ENCODE results near the gene IGSF21. TPM values are rescaled to one million over a fixed set of nuclear protein-coding genes. Genes with fewer than 3 reads are reported as not detected.

Gene IGSF21
- total RNA-seq, 4 donors from 2014 or later, result 1.2 to 19.1 (median 1.9) TPM; not detected in 1

DNA sequence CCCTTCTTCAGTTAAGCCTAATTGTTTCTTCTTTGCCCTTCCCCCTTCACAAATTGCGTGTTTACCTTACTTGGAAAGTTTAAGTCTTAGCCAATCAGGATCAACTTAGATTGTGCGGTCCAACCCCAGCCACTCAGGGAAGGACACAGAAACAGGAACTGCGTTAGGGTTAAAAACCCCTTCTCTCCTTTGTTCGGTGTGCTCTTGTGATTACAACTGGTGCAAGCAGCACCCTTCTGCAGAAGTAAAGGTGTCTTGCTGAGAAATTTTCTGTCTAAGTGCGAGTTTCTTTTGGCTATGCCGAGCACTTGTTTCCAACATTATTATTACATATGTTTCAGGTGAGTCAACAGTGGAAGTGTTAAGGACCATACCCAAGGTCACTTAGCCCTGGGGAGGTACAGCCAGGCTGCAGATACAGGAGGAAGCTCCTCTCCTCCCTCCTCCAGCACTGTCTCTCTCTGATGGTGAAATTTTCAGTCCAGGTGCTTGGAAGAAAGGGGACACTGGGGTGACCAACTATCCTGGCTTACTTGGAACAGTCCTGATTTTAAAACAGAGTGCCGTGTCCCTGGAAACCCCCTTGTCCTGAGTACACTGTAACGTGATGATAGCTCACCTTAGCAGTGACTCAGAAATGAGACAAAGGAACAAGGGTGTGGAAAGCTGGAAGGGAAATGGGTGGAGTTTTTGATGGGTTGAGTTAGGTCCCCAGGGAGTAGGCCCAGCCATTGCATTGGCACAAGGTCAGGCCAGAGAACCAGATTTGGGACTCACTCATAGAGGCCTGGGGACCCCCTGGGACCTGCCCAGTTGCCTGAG is 304.4 kb downstream of the IGSF21 start:
- intact Hi-C loops (cut with DNase I; ENCODE audit: low total_unique reads), result no loop called here
- H3K27ac ChIP-seq, result no peak overlapping the region
- no peaks in the 10 kb centered on the region for H3K36me3 ChIP-seq
- H3K9me3 ChIP-seq, result no peaks in the 10 kb centered on the region
- no peak for DNase-seq
- no peak for TF ChIP-seq POLR2A (IDR thresholded peaks at IDR 0.05)
- TF ChIP-seq, protein P1, sequence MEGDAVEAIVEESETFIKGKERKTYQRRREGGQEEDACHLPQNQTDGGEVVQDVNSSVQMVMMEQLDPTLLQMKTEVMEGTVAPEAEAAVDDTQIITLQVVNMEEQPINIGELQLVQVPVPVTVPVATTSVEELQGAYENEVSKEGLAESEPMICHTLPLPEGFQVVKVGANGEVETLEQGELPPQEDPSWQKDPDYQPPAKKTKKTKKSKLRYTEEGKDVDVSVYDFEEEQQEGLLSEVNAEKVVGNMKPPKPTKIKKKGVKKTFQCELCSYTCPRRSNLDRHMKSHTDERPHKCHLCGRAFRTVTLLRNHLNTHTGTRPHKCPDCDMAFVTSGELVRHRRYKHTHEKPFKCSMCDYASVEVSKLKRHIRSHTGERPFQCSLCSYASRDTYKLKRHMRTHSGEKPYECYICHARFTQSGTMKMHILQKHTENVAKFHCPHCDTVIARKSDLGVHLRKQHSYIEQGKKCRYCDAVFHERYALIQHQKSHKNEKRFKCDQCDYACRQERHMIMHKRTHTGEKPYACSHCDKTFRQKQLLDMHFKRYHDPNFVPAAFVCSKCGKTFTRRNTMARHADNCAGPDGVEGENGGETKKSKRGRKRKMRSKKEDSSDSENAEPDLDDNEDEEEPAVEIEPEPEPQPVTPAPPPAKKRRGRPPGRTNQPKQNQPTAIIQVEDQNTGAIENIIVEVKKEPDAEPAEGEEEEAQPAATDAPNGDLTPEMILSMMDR (IDR thresholded peaks at IDR 0.05), result no peak
- H3K4me3 ChIP-seq, result no peak overlapping the region
- no peaks in the 10 kb centered on the region for H3K4me1 ChIP-seq
- no peaks in the 10 kb centered on the region for H3K27me3 ChIP-seq

DNA sequence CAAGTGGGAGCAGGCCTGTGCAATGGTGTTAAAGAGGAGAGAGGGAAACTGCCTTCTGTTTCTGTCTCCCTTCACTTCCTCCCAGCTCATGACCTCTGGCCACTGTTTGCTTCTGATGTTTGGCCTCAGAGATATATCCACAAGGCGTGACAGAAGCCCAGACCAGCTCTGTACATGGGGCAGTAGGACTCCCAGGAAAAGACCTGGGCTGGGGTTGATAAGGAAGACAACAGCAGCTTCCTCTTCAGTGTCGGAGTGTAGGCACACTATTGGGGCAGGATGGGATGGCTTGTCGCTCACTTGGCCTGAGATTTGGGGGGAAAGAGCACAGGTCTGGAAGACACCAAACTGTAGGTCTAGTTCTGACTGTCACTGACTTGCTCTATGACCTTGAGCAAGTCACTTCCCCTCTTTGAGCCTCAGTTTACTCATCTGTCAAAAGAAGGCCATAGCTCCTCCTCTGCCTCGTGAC is 305.3 kb downstream of the IGSF21 start:
- Histone ChIP-seq H3K4me1 (no peaks in the 10 kb centered on the region), H3K27me3 (no peaks in the 10 kb centered on the region), H3K4me3 (no peak overlapping the region), H3K27ac (no peak overlapping the region), H3K36me3 (no peaks in the 10 kb centered on the region), H3K9me3 (no peaks in the 10 kb centered on the region)
- intact Hi-C loops (cut with DNase I; ENCODE audit: low total_unique reads), result no loop called here
- no peak for DNase-seq
- TF ChIP-seq, protein P1 (IDR thresholded peaks at IDR 0.05), result no peak
- TF ChIP-seq POLR2A (IDR thresholded peaks at IDR 0.05), result no peak

DNA sequence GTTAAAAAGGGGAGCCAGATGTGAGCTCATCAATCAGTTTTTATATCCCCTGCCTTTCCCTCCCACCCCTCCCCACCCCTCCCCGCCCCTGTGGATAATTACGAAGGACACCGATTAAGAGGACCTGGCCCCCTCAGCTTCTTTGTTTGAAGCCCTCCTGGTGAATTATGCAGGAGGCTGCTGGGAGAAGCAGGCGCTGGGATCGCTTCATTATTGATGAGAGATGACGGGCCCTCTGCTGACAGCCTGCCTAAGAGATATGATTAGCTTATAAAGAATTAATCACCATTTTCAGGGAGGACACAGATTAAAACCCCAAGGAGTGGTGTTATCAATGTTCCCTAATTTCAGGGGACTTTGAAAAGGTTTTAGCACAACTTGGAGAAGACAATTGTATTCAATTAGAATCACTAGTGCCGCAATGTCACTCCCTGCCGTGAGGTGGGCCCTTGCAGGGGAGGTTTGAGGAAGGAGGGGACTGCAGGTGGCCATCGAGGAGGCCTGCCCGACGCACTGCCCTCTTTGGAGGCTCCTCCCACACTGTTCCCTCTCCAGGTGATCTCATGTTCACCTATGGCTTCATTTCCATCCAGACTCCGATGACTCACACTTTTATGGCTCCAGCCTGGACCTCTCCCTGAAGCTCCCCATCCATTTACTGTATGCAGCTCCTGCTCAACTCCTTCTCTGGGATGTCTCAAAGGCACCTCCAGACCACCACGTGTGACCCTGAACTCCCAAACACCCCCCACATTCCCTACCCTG is 306.1 kb downstream of the IGSF21 start:
- Histone ChIP-seq H3K4me1 (no peaks in the 10 kb centered on the region), H3K36me3 (no peaks in the 10 kb centered on the region), H3K27ac (no peak overlapping the region), H3K4me3 (no peak overlapping the region), H3K27me3 (no peaks in the 10 kb centered on the region), H3K9me3 (no peaks in the 10 kb centered on the region)
- intact Hi-C loops (cut with DNase I; ENCODE audit: low total_unique reads), result no loop called here
- TF ChIP-seq, protein P1 (IDR thresholded peaks at IDR 0.05), result no peak
- TF ChIP-seq POLR2A (IDR thresholded peaks at IDR 0.05), result no peak
- no peak for DNase-seq

DNA sequence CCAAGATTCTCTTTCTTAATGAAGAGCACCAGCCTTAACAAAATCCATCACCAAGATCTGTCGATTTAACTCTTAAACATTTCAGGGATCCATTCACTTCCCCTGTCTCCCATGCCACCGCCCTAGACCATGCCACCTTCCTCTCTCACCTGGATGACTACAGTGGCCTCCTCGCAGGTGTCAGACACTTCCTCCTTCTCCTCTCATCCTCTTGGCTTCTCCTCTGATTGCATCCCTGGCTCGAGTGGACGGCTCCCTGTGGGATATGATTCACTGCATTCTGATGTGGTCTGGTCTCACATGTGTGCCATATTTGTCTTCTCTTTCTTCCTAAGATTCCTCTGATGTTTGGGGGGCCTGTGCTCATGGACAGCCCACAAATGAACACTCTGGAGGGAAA is 306.7 kb downstream of the IGSF21 start:
- DNase-seq, result no peak
- Histone ChIP-seq H3K36me3 (no peaks in the 10 kb centered on the region), H3K4me1 (no peaks in the 10 kb centered on the region), H3K27ac (no peak overlapping the region), H3K27me3 (no peaks in the 10 kb centered on the region), H3K4me3 (no peak overlapping the region), H3K9me3 (no peaks in the 10 kb centered on the region)
- intact Hi-C loops (cut with DNase I; ENCODE audit: low total_unique reads), result no loop called here
- TF ChIP-seq, protein P1 (IDR thresholded peaks at IDR 0.05), result no peak
- TF ChIP-seq POLR2A (IDR thresholded peaks at IDR 0.05), result no peak
